GM18526 (cell line): ENCODE data around the gene RNF8.

Source experiments
- POLR2A ChIP-seq: IDR thresholded peaks from 3 replicates; pipeline ENCODE4 v1.6.1; 2011; ENCODE audit not compliant: insufficient read length; ENCODE audit errors: extremely low read depth

RNF8 gene

GRCh38 chr6:37347177-37347576 is 6.6 kb upstream of the RNF8 start:
- TF ChIP-seq POLR2A = no peak

DNA sequence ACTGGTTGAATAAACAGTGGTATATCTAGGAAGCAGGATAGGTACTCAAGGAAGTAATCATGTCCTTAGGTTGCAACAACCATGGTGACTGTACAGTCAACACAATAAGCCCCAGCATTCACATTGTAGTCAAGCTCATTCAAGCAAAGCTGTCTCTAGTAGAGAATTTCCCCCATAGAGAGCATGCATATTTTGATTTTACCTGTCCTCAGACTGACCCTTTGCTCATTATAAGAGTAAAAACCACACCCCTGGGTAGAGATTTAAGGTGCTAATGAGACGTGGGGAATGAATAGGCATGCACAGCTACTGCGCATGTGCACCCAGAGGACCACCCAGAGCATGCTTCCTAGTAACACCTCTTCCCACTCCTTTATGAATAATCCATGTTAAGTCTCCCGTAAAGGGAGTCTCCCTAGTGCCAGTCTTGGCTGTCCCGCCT is 6.1 kb upstream of the RNF8 start:
- no peak for TF ChIP-seq POLR2A

DNA sequence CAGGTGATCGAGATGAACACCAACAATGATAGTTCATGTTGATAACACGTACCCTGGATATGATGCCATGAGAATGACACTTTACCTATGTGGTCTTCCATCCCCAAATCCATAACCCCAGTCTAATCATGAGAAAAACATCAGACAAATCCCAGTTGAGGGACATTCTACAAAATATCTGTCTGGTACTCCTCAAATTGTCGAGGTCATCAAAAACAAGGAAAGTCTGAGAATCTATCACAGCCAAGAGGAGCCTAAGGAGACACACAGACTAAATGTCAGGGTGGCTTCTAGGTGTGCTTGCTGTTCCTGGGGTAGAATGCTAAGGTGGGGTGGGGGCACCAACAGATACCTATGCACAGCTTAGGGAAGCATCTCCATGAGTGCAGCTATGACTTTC is 2.8 kb upstream of the RNF8 start:
- no peak for TF ChIP-seq POLR2A

GRCh38 chr6:37352384-37352783 is 1.4 kb upstream of the RNF8 start:
- no peak for TF ChIP-seq POLR2A

GRCh38 chr6:37354526-37355384 is 972 bp downstream of the RNF8 start:
- no peak for TF ChIP-seq POLR2A

DNA sequence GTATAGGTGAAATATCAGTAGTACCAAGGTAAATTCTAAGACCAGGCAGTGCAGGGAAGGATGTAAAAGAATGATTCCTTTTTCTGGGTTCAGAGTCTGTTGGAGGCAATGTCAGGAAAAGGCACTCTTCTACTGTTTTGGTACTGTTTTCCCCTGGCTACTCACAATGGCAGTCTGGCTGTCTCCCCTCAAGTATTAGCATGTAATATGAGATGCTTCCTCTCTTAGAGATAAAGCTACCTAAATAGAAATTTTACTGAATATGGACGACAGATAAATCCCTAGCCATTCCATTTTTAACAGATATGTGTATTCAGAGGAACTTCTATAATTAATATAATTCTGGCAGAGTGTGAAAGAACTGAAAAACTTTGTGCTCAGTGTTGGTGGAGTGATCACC is 3.5 kb downstream of the RNF8 start:
- TF ChIP-seq POLR2A = no peak

DNA sequence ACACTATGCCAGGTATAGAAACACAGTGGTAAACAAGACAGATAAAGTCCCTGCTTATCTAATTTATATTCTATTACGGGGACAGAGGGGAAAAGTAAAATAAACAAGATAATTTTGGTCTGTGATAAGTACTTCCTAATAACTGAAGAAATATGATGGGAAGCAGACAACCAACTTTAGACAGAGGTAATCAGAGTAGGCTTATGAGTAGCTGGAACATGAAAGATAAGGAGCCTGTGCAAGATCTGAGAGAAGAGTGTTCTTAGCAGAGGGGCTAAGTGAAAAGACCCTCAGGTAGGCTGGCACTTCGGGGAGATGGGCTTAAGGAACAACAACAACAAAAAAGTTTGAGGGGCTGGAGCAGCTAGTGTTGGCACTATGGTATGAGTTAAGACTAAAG is 4.1 kb downstream of the RNF8 start:
- no peak for TF ChIP-seq POLR2A

DNA sequence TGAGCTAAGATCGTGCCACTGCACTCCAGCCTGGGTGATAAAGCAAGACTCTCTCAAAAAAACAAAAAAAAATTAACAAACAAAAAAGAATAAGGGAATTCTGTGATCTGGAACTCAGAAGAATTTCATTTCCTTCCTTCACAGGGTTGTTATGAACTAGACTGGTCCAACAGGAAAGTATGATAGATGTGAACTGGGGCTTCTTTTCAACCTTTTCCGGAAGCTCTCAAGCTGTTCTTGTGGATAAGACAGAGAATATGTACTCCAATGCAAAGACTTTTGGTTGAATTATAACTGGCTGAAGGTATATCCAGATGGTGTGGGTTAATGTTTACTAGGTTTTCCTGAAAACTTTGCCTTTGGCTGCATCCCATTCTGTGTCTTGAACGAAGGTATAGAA is 5.3 kb downstream of the RNF8 start:
- no peak for TF ChIP-seq POLR2A

DNA sequence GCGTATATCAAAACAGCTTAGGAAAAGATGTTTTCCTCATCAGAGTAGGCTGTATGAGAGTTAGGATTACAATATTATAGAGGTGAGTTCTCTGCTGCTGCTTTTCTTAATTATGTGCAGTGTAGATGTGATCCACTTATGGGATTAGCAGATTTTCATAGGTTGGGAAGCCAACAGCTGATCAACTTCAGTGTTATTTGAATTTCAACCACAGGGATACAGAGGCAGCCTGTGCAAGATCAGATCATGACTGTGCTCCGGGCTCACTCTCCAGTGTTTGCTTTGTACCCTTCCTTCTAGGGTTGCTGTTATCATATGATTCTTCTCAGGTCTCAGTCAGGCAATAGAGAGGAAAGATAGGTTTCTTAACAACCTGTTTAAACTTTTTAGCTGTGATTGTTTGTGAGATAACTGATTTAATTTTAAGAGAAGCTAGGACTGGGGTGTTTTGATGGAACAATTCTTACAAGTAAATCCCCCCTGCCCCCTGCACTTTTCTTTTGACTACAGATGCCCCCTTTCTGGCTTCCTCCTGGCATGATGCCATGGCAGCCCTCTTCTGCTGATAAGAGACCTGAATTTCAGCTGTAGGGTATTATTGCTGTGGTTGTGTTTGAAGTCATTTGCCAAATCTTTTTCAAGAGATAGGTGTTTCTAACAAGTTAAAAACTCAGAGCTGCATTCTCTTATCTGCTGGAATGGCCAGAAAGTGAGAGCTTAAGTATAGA is 8.5 kb downstream of the RNF8 start:
- no peak for TF ChIP-seq POLR2A

- TF ChIP-seq POLR2A = no peak
These were observed 12.0 kb downstream of the RNF8 start for GRCh38 chr6:37365791-37366190.

- no peak for TF ChIP-seq POLR2A
These were observed 13.1 kb downstream of the RNF8 start for GRCh38 chr6:37366910-37367309.

- TF ChIP-seq POLR2A = no peak
These were observed 15.2 kb downstream of the RNF8 start for GRCh38 chr6:37368961-37369320.

GRCh38 chr6:37369321-37370201 is 15.8 kb downstream of the RNF8 start:
- no peak for TF ChIP-seq POLR2A

GRCh38 chr6:37371154-37372083 is 17.6 kb downstream of the RNF8 start:
- TF ChIP-seq POLR2A = no peak
